Measurements from ENCODE around the gene SPATA2L.

The SPATA2L gene

GRCh38 chr16:89717688-89718505 lies 16.4 kb upstream of the SPATA2L start:
- H2AK5ac ChIP-seq (ENCODE audit: low read depth, low read length), result no peak overlapping the region
- no peak overlapping the region for H3K27ac ChIP-seq (replicated peaks; ENCODE audit: low read length)
- H3K9ac ChIP-seq (ENCODE audit: low read depth, low read length, poor library complexity), result no peak overlapping the region
- no peak overlapping the region for H2BK15ac ChIP-seq (ENCODE audit: low read length)
- H2BK120ac ChIP-seq (ENCODE audit: low read depth, low read length), result no peak overlapping the region
- no peak overlapping the region for H3K4me3 ChIP-seq (ENCODE audit: low read length in 2 of 2)
- H3K4me1 ChIP-seq (ENCODE audit: control insufficient read depth in 2 of 2, insufficient read depth in 1 of 2, low read depth in 1 of 2, low read length in 2 of 2), result peaks cover 9 to 13% of the 10 kb centered on the region in 2 donors
- DNase-seq (ENCODE audit: low spot score), result no peak
- peaks cover 4 to 6% of the 10 kb centered on the region in 2 donors for H3K36me3 ChIP-seq (replicated peaks in 1 of 2; ENCODE audit: control insufficient read depth in 2 of 2, insufficient read depth in 2 of 2, low read length in 2 of 2)
- H4K8ac ChIP-seq (ENCODE audit: low read depth, low read length), result peak overlapping the region; percentile 82
- H3K9me3 ChIP-seq (replicated peaks in 1 of 2; ENCODE audit: control insufficient read depth in 2 of 2, insufficient read depth in 1 of 2, low read depth in 1 of 2, low read length in 2 of 2), result peaks cover 0 to 2% of the 10 kb centered on the region in 2 donors
- H3K23ac ChIP-seq (ENCODE audit: low read depth, low read length, poor library complexity), result peak overlapping the region; percentile 73
- peaks cover 0 to 14% (median 5%) of the 10 kb centered on the region in 3 experiments for H3K27me3 ChIP-seq (ENCODE audit: control insufficient read depth in 3 of 3, insufficient read depth in 3 of 3, low read depth in 1 of 3, low read length in 3 of 3)
- H3K18ac ChIP-seq (ENCODE audit: low read length), result no peak overlapping the region
- no peak overlapping the region for H2BK12ac ChIP-seq (ENCODE audit: low read length)
- no peak overlapping the region for H3K14ac ChIP-seq (ENCODE audit: low read length)
- H3K4me2 ChIP-seq (ENCODE audit: insufficient read depth, low read length, poor library complexity, severe bottlenecking), result no peak overlapping the region
- no peak overlapping the region for H2AFZ ChIP-seq (ENCODE audit: low read length)
- no CpG with 5 or more reads among the region's 24 CpGs for WGBS, 2 donors (ENCODE audit: extremely low coverage in 2 of 2, insufficient read length in 2 of 2, insufficient replicate concordance in 1 of 2)
- no peak overlapping the region for H4K91ac ChIP-seq (ENCODE audit: low read depth, low read length, poor library complexity)
- H2BK5ac ChIP-seq (ENCODE audit: low read length), result no peak overlapping the region
- H3K79me1 ChIP-seq (ENCODE audit: low read depth, low read length), result no peaks in the 10 kb centered on the region
- no peak overlapping the region for H3K4ac ChIP-seq (ENCODE audit: low read length)

DNA sequence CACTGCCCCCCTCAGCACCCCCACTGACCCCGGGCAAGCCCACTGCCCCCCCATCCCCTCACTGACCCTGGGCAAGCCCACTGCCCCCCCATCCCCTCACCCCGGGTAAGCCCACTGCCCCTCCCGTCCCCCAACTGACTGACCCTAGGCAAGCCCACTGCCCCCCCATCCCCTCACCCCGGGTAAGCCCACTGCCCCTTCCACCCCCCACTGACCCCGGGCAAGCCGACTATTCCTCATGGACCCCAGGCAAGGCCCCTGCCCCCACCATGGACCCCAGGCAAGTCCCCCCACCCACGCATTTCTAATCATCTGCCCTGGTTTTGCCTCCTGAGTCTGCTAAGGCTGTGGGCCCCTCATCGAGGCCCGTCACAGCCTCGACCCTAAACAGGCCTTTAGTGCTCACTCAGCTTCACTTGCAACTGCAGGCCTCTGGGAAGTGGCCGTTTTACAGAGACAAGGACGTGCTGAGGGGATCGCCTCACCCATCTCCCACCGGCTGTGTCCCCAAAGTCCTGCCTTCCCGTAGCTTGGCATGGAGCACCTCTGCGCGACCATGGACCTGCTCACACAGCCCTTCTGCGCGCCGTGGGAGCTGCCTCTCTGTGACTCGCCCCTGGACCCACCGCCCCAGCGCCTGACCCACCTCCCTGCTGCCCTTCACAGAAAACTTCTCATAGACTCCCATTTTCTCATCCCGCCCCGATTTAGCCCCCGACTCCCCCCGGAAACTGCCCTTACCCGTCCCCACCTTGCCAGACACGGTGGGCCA lies 15.6 kb upstream of the SPATA2L start:
- H2AK5ac ChIP-seq (ENCODE audit: low read depth, low read length), result no peak overlapping the region
- H3K18ac ChIP-seq (ENCODE audit: low read length), result no peak overlapping the region
- H2AFZ ChIP-seq (ENCODE audit: low read length), result no peak overlapping the region
- H3K9ac ChIP-seq (ENCODE audit: low read depth, low read length, poor library complexity), result no peak overlapping the region
- H2BK15ac ChIP-seq (ENCODE audit: low read length), result no peak overlapping the region
- DNase-seq (ENCODE audit: low spot score), result no peak
- H3K36me3 ChIP-seq (replicated peaks in 1 of 2; ENCODE audit: control insufficient read depth in 2 of 2, insufficient read depth in 2 of 2, low read length in 2 of 2), result peaks cover 0 to 4% of the 10 kb centered on the region in 2 donors
- no peak overlapping the region for H3K4ac ChIP-seq (ENCODE audit: low read length)
- H3K4me3 ChIP-seq (ENCODE audit: low read length in 2 of 2), result no peak overlapping the region
- H4K8ac ChIP-seq (ENCODE audit: low read depth, low read length), result peak overlapping the region; percentile 48
- peaks cover 6 to 8% of the 10 kb centered on the region in 2 donors for H3K4me1 ChIP-seq (ENCODE audit: control insufficient read depth in 2 of 2, insufficient read depth in 1 of 2, low read depth in 1 of 2, low read length in 2 of 2)
- H2BK12ac ChIP-seq (ENCODE audit: low read length), result no peak overlapping the region
- peak overlapping the region; percentile 73 for H3K23ac ChIP-seq (ENCODE audit: low read depth, low read length, poor library complexity)
- no peak overlapping the region for H3K27ac ChIP-seq (replicated peaks; ENCODE audit: low read length)
- no peak overlapping the region for H3K14ac ChIP-seq (ENCODE audit: low read length)
- no peak overlapping the region for H2BK120ac ChIP-seq (ENCODE audit: low read depth, low read length)
- WGBS, 2 donors (ENCODE audit: extremely low coverage in 2 of 2, insufficient read length in 2 of 2, insufficient replicate concordance in 1 of 2), result no CpG with 5 or more reads among the region's 29 CpGs
- no peaks in the 10 kb centered on the region for H3K79me1 ChIP-seq (ENCODE audit: low read depth, low read length)
- H2BK5ac ChIP-seq (ENCODE audit: low read length), result no peak overlapping the region
- no peak overlapping the region for H3K4me2 ChIP-seq (ENCODE audit: insufficient read depth, low read length, poor library complexity, severe bottlenecking)
- H3K27me3 ChIP-seq (ENCODE audit: control insufficient read depth in 3 of 3, insufficient read depth in 3 of 3, low read depth in 1 of 3, low read length in 3 of 3), result peaks cover 0 to 6% (median 0%) of the 10 kb centered on the region in 3 experiments
- peaks cover 0 to 2% of the 10 kb centered on the region in 2 donors for H3K9me3 ChIP-seq (replicated peaks in 1 of 2; ENCODE audit: control insufficient read depth in 2 of 2, insufficient read depth in 1 of 2, low read depth in 1 of 2, low read length in 2 of 2)
- H4K91ac ChIP-seq (ENCODE audit: low read depth, low read length, poor library complexity), result no peak overlapping the region

DNA sequence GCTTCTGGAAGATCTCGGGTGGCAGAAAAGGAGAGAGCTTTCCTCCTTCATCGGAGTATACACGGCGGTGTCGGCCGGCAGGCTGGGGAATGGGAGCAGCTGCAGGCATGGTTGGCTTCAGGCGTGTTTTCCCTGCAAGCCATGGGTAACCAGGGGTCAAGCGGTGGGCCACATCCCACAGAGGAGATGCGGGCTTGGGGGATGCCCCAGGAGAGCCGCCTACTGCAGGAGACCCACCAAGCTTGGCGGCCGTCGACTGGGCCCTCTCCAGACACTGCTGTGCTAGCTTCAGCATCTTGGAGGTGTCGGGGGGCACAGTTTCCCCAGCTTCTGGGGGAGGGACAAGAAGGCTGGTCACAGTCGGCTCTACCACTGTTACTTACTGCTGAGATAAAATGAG lies 15.0 kb upstream of the SPATA2L start:
- Histone ChIP-seq H3K79me1 (ENCODE audit: low read depth, low read length) (no peaks in the 10 kb centered on the region), H3K14ac (ENCODE audit: low read length) (peak overlapping the region; percentile 75), H3K4me1 (ENCODE audit: control insufficient read depth in 2 of 2, insufficient read depth in 1 of 2, low read depth in 1 of 2, low read length in 2 of 2) (peaks cover 6% of the 10 kb centered on the region in 2 donors), H3K4me2 (ENCODE audit: insufficient read depth, low read length, poor library complexity, severe bottlenecking) (no peak overlapping the region), H3K4ac (ENCODE audit: low read length) (no peak overlapping the region), H3K23ac (ENCODE audit: low read depth, low read length, poor library complexity) (no peak overlapping the region), H2AFZ (ENCODE audit: low read length) (no peak overlapping the region), H3K9ac (ENCODE audit: low read depth, low read length, poor library complexity) (no peak overlapping the region), H3K9me3 (replicated peaks in 1 of 2; ENCODE audit: control insufficient read depth in 2 of 2, insufficient read depth in 1 of 2, low read depth in 1 of 2, low read length in 2 of 2) (peaks cover 0 to 2% of the 10 kb centered on the region in 2 donors), H3K27ac (replicated peaks; ENCODE audit: low read length) (no peak overlapping the region), H3K18ac (ENCODE audit: low read length) (no peak overlapping the region), H2AK5ac (ENCODE audit: low read depth, low read length) (no peak overlapping the region), H2BK120ac (ENCODE audit: low read depth, low read length) (no peak overlapping the region), H3K27me3 (ENCODE audit: control insufficient read depth in 3 of 3, insufficient read depth in 3 of 3, low read depth in 1 of 3, low read length in 3 of 3) (peaks cover 0 to 4% (median 0%) of the 10 kb centered on the region in 3 experiments), H3K4me3 (ENCODE audit: low read length in 2 of 2) (no peak overlapping the region), H3K36me3 (replicated peaks in 1 of 2; ENCODE audit: control insufficient read depth in 2 of 2, insufficient read depth in 2 of 2, low read length in 2 of 2) (peaks cover 0 to 4% of the 10 kb centered on the region in 2 donors), H2BK12ac (ENCODE audit: low read length) (no peak overlapping the region), H4K91ac (ENCODE audit: low read depth, low read length, poor library complexity) (no peak overlapping the region), H2BK15ac (ENCODE audit: low read length) (no peak overlapping the region), H4K8ac (ENCODE audit: low read depth, low read length) (no peak overlapping the region), H2BK5ac (ENCODE audit: low read length) (no peak overlapping the region)
- no CpG with 5 or more reads among the region's 15 CpGs for whole genome bisulfite sequencing, 2 donors (ENCODE audit: extremely low coverage in 2 of 2, insufficient read length in 2 of 2, insufficient replicate concordance in 1 of 2)
- no peak for DNase-seq (ENCODE audit: low spot score)

- peak overlapping the region; percentile 2 for H2BK5ac ChIP-seq (ENCODE audit: low read length)
- peak overlapping the region; percentile 92 for H2AK5ac ChIP-seq (ENCODE audit: low read depth, low read length)
- H4K8ac ChIP-seq (ENCODE audit: low read depth, low read length), result no peak overlapping the region
- H3K36me3 ChIP-seq (replicated peaks in 1 of 2; ENCODE audit: control insufficient read depth in 2 of 2, insufficient read depth in 2 of 2, low read length in 2 of 2), result peaks cover 0 to 4% of the 10 kb centered on the region in 2 donors
- H3K4me1 ChIP-seq (ENCODE audit: control insufficient read depth in 2 of 2, insufficient read depth in 1 of 2, low read depth in 1 of 2, low read length in 2 of 2), result peaks cover 0 to 11% of the 10 kb centered on the region in 2 donors
- H3K9me3 ChIP-seq (replicated peaks in 1 of 2; ENCODE audit: control insufficient read depth in 2 of 2, insufficient read depth in 1 of 2, low read depth in 1 of 2, low read length in 2 of 2), result peaks cover 0 to 2% of the 10 kb centered on the region in 2 donors
- H3K9ac ChIP-seq (ENCODE audit: low read depth, low read length, poor library complexity), result peak overlapping the region; percentile 88
- H3K4me2 ChIP-seq (ENCODE audit: insufficient read depth, low read length, poor library complexity, severe bottlenecking), result peak overlapping the region; percentile 91
- H2AFZ ChIP-seq (ENCODE audit: low read length), result no peak overlapping the region
- peak overlapping the region in 1 of 2 donors; percentile 83 for H3K4me3 ChIP-seq (ENCODE audit: low read length in 2 of 2)
- H2BK120ac ChIP-seq (ENCODE audit: low read depth, low read length), result no peak overlapping the region
- H3K4ac ChIP-seq (ENCODE audit: low read length), result no peak overlapping the region
- no peaks in the 10 kb centered on the region for H3K27me3 ChIP-seq (ENCODE audit: control insufficient read depth in 3 of 3, insufficient read depth in 3 of 3, low read depth in 1 of 3, low read length in 3 of 3)
- H3K27ac ChIP-seq (replicated peaks; ENCODE audit: low read length), result no peak overlapping the region
- DNase-seq (ENCODE audit: low spot score), result no peak
- H4K91ac ChIP-seq (ENCODE audit: low read depth, low read length, poor library complexity), result no peak overlapping the region
- peak overlapping the region; percentile 85 for H3K23ac ChIP-seq (ENCODE audit: low read depth, low read length, poor library complexity)
- peak overlapping the region; percentile 96 for H3K18ac ChIP-seq (ENCODE audit: low read length)
- H3K14ac ChIP-seq (ENCODE audit: low read length), result peak overlapping the region; percentile 90
- WGBS, 2 donors (ENCODE audit: extremely low coverage in 2 of 2, insufficient read length in 2 of 2, insufficient replicate concordance in 1 of 2), result no CpG with 5 or more reads among the region's 22 CpGs
- peak overlapping the region; percentile 81 for H2BK15ac ChIP-seq (ENCODE audit: low read length)
- no peak overlapping the region for H2BK12ac ChIP-seq (ENCODE audit: low read length)
- H3K79me1 ChIP-seq (ENCODE audit: low read depth, low read length), result no peaks in the 10 kb centered on the region
These were observed 10.8 kb upstream of the SPATA2L start for GRCh38 chr16:89712274-89712781.

Data from neuronal stem cell (in vitro differentiated cells).